ENCODE measurements around the gene CTCF.
"Not testable (repeated sequence)": the region's sequence is repeated elsewhere in the genome, so short reads cannot be mapped to it uniquely, and the experiment has no call there.

Gene CTCF

DNA sequence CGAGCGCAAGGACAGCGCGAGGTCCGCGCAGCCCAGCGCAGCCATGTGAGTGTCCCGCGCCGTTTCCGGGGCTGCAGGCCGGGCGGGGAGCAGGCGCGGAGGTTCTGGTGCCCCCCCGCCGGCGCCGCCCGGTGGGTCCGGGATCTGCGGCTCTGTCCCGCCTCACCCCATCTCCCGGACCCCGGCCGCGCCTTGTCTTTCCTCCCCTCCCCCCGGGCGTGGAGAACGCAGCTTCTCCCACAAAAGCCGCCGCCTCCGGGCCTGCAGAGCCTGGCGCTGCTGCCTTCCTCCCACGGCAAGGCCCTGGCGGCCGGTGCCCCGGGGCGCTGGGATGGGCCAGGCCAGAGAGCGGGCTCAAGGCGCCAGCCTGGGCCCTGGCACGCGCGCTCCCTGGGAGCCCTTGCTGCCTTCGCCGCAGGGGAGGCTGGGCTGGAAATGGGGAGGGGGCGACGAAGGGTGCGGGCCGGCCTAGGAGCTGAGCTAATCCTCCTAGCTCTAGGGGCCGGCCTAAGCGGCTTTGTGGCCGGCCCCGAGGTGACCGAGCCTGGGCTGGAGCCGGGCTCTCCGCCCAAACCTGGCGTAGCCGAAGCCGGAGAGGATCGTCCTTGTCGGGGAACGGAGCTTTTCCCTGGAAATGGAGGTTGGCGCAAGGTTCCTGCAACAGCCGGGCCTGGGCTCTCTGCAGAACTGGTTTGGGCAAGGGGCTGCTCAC lies 33.3 kb upstream of the CTCF start:
- Mint-ChIP-seq H3K4me1 (ENCODE audit: low read depth) (peaks cover 17% of the 10 kb centered on the region), H3K27me3 (ENCODE audit: low read depth) (peaks cover 45% of the 10 kb centered on the region), H3K4me3 (peak overlapping the region; percentile 81), H3K9me3 (no peaks in the 10 kb centered on the region), H3K27ac (no peak overlapping the region), H3K36me3 (ENCODE audit: low read depth) (no peaks in the 10 kb centered on the region)
- DNase-seq (ENCODE audit: low spot score) = peak; percentile 22

DNA sequence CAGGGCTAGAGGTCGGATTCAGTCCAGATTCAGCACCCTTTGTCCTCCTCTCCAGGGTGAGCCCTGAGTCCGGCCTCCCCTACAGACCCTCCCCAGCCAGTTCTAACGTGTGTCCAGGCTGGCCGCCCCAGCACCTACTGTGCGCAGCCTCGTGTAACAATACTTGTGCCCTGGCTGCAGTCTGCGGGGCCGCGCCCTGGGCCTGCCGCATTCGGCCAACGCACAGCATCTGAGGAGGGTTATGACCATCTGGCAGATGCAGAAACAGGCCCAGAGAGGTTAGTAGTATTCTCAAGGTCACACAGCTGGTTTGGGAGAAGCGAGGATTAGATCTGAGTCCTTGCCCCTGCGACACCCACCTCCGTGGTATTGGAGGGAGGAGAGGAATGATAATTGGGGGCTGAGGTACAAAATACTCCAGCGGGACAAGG lies 32.7 kb upstream of the CTCF start:
- Mint-ChIP-seq H3K27ac (no peak overlapping the region), H3K9me3 (no peaks in the 10 kb centered on the region), H3K4me1 (ENCODE audit: low read depth) (peaks cover 19% of the 10 kb centered on the region), H3K27me3 (ENCODE audit: low read depth) (peaks cover 45% of the 10 kb centered on the region), H3K4me3 (peak overlapping the region; percentile 81), H3K36me3 (ENCODE audit: low read depth) (no peaks in the 10 kb centered on the region)
- DNase-seq (ENCODE audit: low spot score) = no peak

- H3K27me3 Mint-ChIP-seq (ENCODE audit: low read depth) = peaks cover 48% of the 10 kb centered on the region
- no peak overlapping the region for H3K27ac Mint-ChIP-seq
- no peaks in the 10 kb centered on the region for H3K36me3 Mint-ChIP-seq (ENCODE audit: low read depth)
- peak overlapping the region; percentile 81 for H3K4me3 Mint-ChIP-seq
- H3K9me3 Mint-ChIP-seq = no peaks in the 10 kb centered on the region
- DNase-seq (ENCODE audit: low spot score) = no peak
- H3K4me1 Mint-ChIP-seq (ENCODE audit: low read depth) = peaks cover 19% of the 10 kb centered on the region
These were observed 32.0 kb upstream of the CTCF start for GRCh38 chr16:67530013-67530939.

DNA sequence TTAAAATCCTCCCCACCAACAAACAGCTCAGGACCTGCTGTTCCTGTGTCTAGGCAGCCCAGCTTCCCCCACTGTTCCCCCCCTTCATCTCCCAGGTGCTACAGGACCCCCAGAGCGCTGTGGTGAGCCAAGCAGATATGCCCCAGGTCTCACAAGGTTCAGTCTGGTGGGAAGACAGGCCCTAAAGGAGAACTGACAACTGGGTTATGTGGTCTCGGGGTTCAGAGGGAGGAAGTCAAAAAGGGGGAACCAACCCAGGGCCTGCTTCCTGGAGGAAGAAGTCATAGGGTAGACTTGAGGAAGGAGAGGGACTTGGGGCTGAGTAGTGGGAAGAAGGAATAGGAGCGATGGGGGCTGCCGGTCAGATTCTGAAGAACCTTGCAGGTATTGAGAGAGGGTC lies 31.1 kb upstream of the CTCF start:
- Mint-ChIP-seq H3K27me3 (ENCODE audit: low read depth) (peaks cover 55% of the 10 kb centered on the region), H3K36me3 (ENCODE audit: low read depth) (no peaks in the 10 kb centered on the region), H3K9me3 (no peaks in the 10 kb centered on the region), H3K4me1 (ENCODE audit: low read depth) (peaks cover 19% of the 10 kb centered on the region), H3K4me3 (no peak overlapping the region), H3K27ac (no peak overlapping the region)
- DNase-seq (ENCODE audit: low spot score) = no peak

- no peak for DNase-seq (ENCODE audit: low spot score)
- peaks cover 25% of the 10 kb centered on the region for H3K4me1 Mint-ChIP-seq (ENCODE audit: low read depth)
- H3K27ac Mint-ChIP-seq = no peak overlapping the region
- no peaks in the 10 kb centered on the region for H3K36me3 Mint-ChIP-seq (ENCODE audit: low read depth)
- H3K4me3 Mint-ChIP-seq = no peak overlapping the region
- H3K9me3 Mint-ChIP-seq = no peaks in the 10 kb centered on the region
- peaks cover 55% of the 10 kb centered on the region for H3K27me3 Mint-ChIP-seq (ENCODE audit: low read depth)
These were observed 29.2 kb upstream of the CTCF start for GRCh38 chr16:67533024-67533560.

DNA sequence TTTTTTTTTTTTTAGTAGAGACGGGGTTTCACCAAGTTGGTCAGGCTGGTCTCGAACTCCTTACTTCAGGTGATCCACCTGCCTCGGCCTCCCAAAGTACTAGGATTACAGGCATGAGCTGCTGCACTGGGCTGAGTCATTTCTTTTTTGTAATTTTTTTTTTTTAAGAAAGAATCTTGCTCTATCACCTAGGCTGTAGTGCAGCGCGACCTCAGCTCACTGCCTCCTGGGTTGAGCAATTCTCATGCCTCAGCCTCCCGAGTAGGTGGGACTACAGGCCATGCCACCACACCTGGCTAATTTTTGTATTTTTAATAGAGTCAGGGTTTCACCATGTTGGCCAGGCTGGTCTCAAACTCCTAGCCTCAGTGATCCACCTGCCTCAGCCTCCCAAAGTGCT lies 28.3 kb upstream of the CTCF start:
- H3K27me3 Mint-ChIP-seq (ENCODE audit: low read depth) = peaks cover 55% of the 10 kb centered on the region
- DNase-seq (ENCODE audit: low spot score) = not testable (repeated sequence)

DNA sequence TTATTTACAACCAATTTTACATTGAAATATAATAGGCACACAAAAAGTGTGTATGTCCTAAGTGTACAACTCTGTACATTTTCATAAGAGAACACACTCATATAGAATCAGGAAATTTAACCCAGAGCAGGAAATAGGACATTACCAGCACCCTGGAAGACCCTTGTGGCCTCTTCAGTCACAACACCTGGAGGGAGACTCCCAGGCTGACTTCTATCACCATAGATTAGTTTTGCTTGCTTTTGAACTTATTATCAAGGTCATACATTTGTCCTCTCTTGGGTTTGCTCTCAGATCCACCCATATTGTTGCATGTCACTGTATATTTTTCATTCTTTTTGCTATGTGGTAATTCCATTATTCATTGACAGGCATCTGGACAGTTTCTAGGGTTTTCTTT lies 27.9 kb upstream of the CTCF start:
- Mint-ChIP-seq H3K27me3 (ENCODE audit: low read depth) (peaks cover 52% of the 10 kb centered on the region), H3K9me3 (no peaks in the 10 kb centered on the region), H3K27ac (no peak overlapping the region), H3K4me3 (no peak overlapping the region), H3K36me3 (ENCODE audit: low read depth) (no peaks in the 10 kb centered on the region), H3K4me1 (ENCODE audit: low read depth) (peaks cover 31% of the 10 kb centered on the region)
- DNase-seq (ENCODE audit: low spot score) = no peak

More for the DNA sequence above, 28.3 kb upstream of the CTCF start:
- H3K36me3 Mint-ChIP-seq (ENCODE audit: low read depth); H3K27ac Mint-ChIP-seq; H3K9me3 Mint-ChIP-seq; H3K4me3 Mint-ChIP-seq: not testable (repeated sequence)
- peaks cover 27% of the 10 kb centered on the region for H3K4me1 Mint-ChIP-seq (ENCODE audit: low read depth)

DNA sequence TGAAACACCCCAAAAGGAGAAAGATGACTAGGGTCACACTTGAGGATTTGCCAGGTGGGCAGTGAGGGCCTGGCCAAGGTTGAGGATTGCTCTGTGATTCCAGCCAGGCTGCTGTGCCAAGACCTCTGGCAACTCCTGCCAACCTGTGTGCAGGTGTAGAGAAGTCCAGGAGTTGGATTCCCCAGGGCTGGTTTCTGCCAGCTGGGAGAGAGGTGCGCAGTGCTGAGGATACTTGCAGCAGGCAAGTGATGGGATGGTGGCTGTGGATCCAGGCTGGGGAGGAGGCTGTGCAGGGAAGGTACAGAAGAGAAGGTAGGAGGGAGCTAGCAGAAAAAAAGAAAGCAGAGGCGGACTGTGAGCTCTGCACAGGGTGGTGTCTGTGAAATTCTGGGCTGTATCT lies 27.1 kb upstream of the CTCF start:
- Mint-ChIP-seq H3K36me3 (ENCODE audit: low read depth) (peaks cover 1% of the 10 kb centered on the region), H3K9me3 (no peaks in the 10 kb centered on the region), H3K27ac (no peak overlapping the region), H3K4me3 (no peak overlapping the region), H3K27me3 (ENCODE audit: low read depth) (peaks cover 47% of the 10 kb centered on the region), H3K4me1 (ENCODE audit: low read depth) (peaks cover 27% of the 10 kb centered on the region)
- no peak for DNase-seq (ENCODE audit: low spot score)

DNA sequence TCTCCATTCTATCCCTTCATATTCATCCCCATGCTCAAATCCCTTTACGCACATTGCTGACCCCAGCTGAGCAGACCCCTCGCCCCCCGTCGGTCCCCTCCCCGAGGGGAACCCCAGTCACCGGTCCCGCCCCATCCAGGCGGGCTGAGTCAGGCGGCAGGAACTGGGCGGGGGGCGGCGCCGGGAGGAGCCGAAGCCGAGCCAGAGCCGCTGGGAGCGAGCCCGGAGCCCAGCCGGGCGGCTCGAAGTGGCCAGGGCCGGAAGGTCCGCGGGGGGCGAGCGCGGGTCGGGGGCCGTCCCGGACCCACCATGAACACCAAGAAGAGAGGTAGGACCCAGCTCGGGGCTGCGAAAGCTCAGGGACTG lies 25.1 kb upstream of the CTCF start:
- peak; percentile 46 for DNase-seq (ENCODE audit: low spot score)

GRCh38 chr16:67537636-67538591 lies 24.4 kb upstream of the CTCF start:
- Mint-ChIP-seq H3K9me3 (no peaks in the 10 kb centered on the region), H3K27me3 (ENCODE audit: low read depth) (peaks cover 29% of the 10 kb centered on the region), H3K4me1 (ENCODE audit: low read depth) (peaks cover 26% of the 10 kb centered on the region), H3K27ac (no peak overlapping the region), H3K36me3 (ENCODE audit: low read depth) (peaks cover 10% of the 10 kb centered on the region), H3K4me3 (peak overlapping the region; percentile 71)
- DNase-seq (ENCODE audit: low spot score) = peak; percentile 45

More for the DNA sequence above, 25.1 kb upstream of the CTCF start:
- Mint-ChIP-seq H3K27me3 (ENCODE audit: low read depth) (peaks cover 33% of the 10 kb centered on the region), H3K9me3 (no peaks in the 10 kb centered on the region), H3K27ac (no peak overlapping the region), H3K36me3 (ENCODE audit: low read depth) (peaks cover 7% of the 10 kb centered on the region), H3K4me1 (ENCODE audit: low read depth) (peaks cover 20% of the 10 kb centered on the region), H3K4me3 (peak overlapping the region; percentile 79)

GRCh38 chr16:67538666-67539101 lies 23.6 kb upstream of the CTCF start:
- Mint-ChIP-seq H3K4me1 (ENCODE audit: low read depth) (peaks cover 23% of the 10 kb centered on the region), H3K27me3 (ENCODE audit: low read depth) (peaks cover 23% of the 10 kb centered on the region), H3K27ac (no peak overlapping the region), H3K36me3 (ENCODE audit: low read depth) (peaks cover 10% of the 10 kb centered on the region), H3K4me3 (peak overlapping the region; percentile 50), H3K9me3 (no peaks in the 10 kb centered on the region)
- DNase-seq (ENCODE audit: low spot score) = no peak

DNA sequence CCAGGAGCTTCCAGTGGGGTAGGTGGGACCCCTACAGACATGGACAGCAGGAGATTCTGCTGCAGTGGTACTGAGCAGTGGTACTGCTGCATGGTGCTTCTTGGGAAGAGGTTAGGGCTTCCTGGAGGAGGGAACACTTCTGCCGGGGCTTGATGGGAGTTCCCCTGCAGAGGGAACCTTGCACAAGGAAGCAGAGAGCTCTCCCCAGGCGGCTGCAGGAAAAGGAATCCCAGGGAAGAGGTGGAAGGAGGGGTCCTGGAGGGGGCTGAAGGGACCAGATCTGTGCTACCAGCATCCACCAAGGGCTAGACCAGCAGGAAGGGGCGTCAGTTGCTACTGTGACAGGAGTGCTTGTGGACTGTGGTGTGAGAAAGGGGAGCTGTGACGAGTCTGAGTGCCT lies 23.1 kb upstream of the CTCF start:
- H3K27me3 Mint-ChIP-seq (ENCODE audit: low read depth) = peaks cover 23% of the 10 kb centered on the region
- peaks cover 23% of the 10 kb centered on the region for H3K4me1 Mint-ChIP-seq (ENCODE audit: low read depth)
- H3K4me3 Mint-ChIP-seq = peak overlapping the region; percentile 50
- DNase-seq (ENCODE audit: low spot score) = no peak
- no peak overlapping the region for H3K27ac Mint-ChIP-seq
- H3K9me3 Mint-ChIP-seq = no peaks in the 10 kb centered on the region
- H3K36me3 Mint-ChIP-seq (ENCODE audit: low read depth) = peaks cover 10% of the 10 kb centered on the region

Data from T-helper 2 cell treated with Interferon-gamma antibody and Interleukin-4, amounts not matched to agents 5 μg/mL and 100 μg/mL, for 36 hours (primary cell).